H1 (cell line): Measurements from ENCODE around the gene NOXO1. TPM values are rescaled to one million over a fixed set of nuclear protein-coding genes. Genes with fewer than 3 reads are reported as not detected.
A peak's percentile ranks its signal among the peaks of the same experiment; 100 is the strongest.

ENCODE experiments used
- ATF2 ChIP-seq: IDR thresholded peaks from 2 replicates; pipeline ENCODE4 v1.6.1; 2012; ENCODE audit warnings: low read length, inconsistent platforms
- BACH1 ChIP-seq: IDR thresholded peaks from 2 replicates; pipeline ENCODE4 v1.6.1; 2012; ENCODE audit warnings: low read length, improper control_type of control experiment
- BRCA1 ChIP-seq: IDR thresholded peaks from 2 replicates; pipeline ENCODE4 v1.6.1; 2012; ENCODE audit warnings: low read depth, low read length, improper control_type of control experiment
- CHD2 ChIP-seq: IDR thresholded peaks from 2 replicates; pipeline ENCODE4 v1.6.1; 2012; ENCODE audit warnings: low read length, improper control_type of control experiment
- EP300 ChIP-seq, 2 experiments: IDR thresholded peaks; 1 replicate in 1 of 2; 2 replicates in 1 of 2; pipeline ENCODE4 v1.6.1; 2011 to 2012; ENCODE audit warnings: low read depth in 2 of 2, low read length in 2 of 2, mild to moderate bottlenecking in 2 of 2, borderline replicate concordance in 1 of 2, inconsistent platforms in 1 of 2, moderate library complexity in 1 of 2
- EZH2 ChIP-seq: fragments of 200-600 bp; sonication (generic); IDR thresholded peaks from 2 replicates; pipeline ENCODE4 v1.7.1; 2012; ENCODE audit warnings: low read depth, mild to moderate bottlenecking, moderate library complexity, low read length, inconsistent platforms; ENCODE audit not compliant: severe bottlenecking
- GABPA ChIP-seq: IDR thresholded peaks from 2 replicates; pipeline ENCODE4 v1.6.1; 2011; ENCODE audit warnings: mild to moderate bottlenecking, low read length, moderate library complexity, borderline replicate concordance; ENCODE audit not compliant: insufficient read depth
- HDAC2 ChIP-seq, 2 experiments: fragments of 300-600 bp in 1 of 2; sonication (generic) in 1 of 2; IDR thresholded peaks; 2 replicates each; pipeline ENCODE4 v1.6.1; 2011 to 2012; ENCODE audit warnings: low read depth in 2 of 2, low read length in 2 of 2, mild to moderate bottlenecking in 2 of 2, moderate library complexity in 2 of 2, borderline replicate concordance in 1 of 2, inconsistent platforms in 1 of 2
- HDAC6 ChIP-seq: IDR thresholded peaks from one replicate; pipeline ENCODE4 v1.7.1; 2012; ENCODE audit warnings: low read depth, mild to moderate bottlenecking, inconsistent platforms, low read length, moderate library complexity
- MAFK ChIP-seq: IDR thresholded peaks from 2 replicates; pipeline ENCODE4 v1.6.1; 2012; ENCODE audit warnings: low read depth, mild to moderate bottlenecking, improper control_type of control experiment, low read length
- PHF8 ChIP-seq: fragments of 200-600 bp; sonication (generic); conservative IDR thresholded peaks from 2 replicates; pipeline ENCODE4 v1.7.1; 2012; ENCODE audit warnings: low read depth, mild to moderate bottlenecking, inconsistent platforms, low read length, moderate library complexity
- RXRA ChIP-seq: IDR thresholded peaks from 2 replicates; pipeline ENCODE4 v1.6.1; 2011; ENCODE audit warnings: low read depth, mild to moderate bottlenecking, low read length, moderate library complexity; ENCODE audit not compliant: insufficient read depth
- SP1 ChIP-seq: IDR thresholded peaks from 2 replicates; pipeline ENCODE4 v1.6.1; 2011; ENCODE audit warnings: low read depth, low read length
- SP4 ChIP-seq: IDR thresholded peaks from 2 replicates; pipeline ENCODE4 v1.6.1; 2012; ENCODE audit warnings: low read length, inconsistent platforms
- SUZ12 ChIP-seq: fragments of 200-600 bp; sonication (generic); IDR thresholded peaks from 2 replicates; pipeline ENCODE4 v1.6.1; 2012; ENCODE audit warnings: mild to moderate bottlenecking, inconsistent platforms, low read length, moderate library complexity, mixed read lengths
- TAF1 ChIP-seq: IDR thresholded peaks from 2 replicates; pipeline ENCODE4 v1.6.1; 2011; ENCODE audit warnings: mild to moderate bottlenecking, low read depth, low read length
- TAF7 ChIP-seq: optimal IDR thresholded peaks from 2 replicates; pipeline ENCODE3; 2011; ENCODE audit warnings: low read depth, mild to moderate bottlenecking, inconsistent platforms, low read length, moderate library complexity, borderline replicate concordance
- YY1 ChIP-seq: IDR thresholded peaks from 2 replicates; pipeline ENCODE4 v1.6.1; 2011; ENCODE audit warnings: low read depth, mild to moderate bottlenecking, low read length
- polyA plus RNA-seq, 7 experiments: library from polyadenylated mRNA; depleted of rRNA in 3 of 7; stranded (reverse) in 5 of 7; unstranded in 2 of 7; fragments of >200 nt in 5 of 7; fragments of 200-250 nt in 2 of 7; gene quantifications; 1 replicate in 5 of 7; 2 replicates in 1 of 7; 4 replicates in 1 of 7; pipeline versions ENCODE4 v1.2.1 to v1.2.3, GENCODE V29; 2011 to 2013; ENCODE audit warnings: missing spikeins in 2 of 7, mixed read lengths in 2 of 7
- total RNA-seq: library from RNA; stranded (reverse); fragmentation: NEBNext Ultra II Directional; extraction: Animal tissue kit (Norgen Biotek cat#: 25700); gene quantifications from 2 replicates; pipeline ENCODE4 v1.2.1, GENCODE V29; 2021
- TF ChIP-seq, protein P1 (sequence below): IDR thresholded peaks from 2 replicates; pipeline ENCODE4 v1.6.1; 2012; ENCODE audit warnings: inconsistent platforms
- TF ChIP-seq, protein P2 (sequence below): IDR thresholded peaks from 2 replicates; pipeline ENCODE4 v1.6.1; 2012; ENCODE audit warnings: inconsistent platforms

Gene NOXO1
- total and polyA plus RNA-seq, 2 of the 8 experiments (the other 6 are each of a cell fraction or from before 2014, with no cell fraction given) = 1.3 to 2.5 TPM

- TF ChIP-seq EP300 (IDR thresholded peaks at IDR 0.05; ENCODE audit: borderline replicate concordance in 1 of 2, low read depth in 2 of 2, low read length in 2 of 2) = no peak
- TF ChIP-seq BACH1 = no peak
- TF ChIP-seq HDAC2 (IDR thresholded peaks at IDR 0.05; ENCODE audit: borderline replicate concordance in 1 of 2, low read depth in 2 of 2, low read length in 2 of 2) = peak in 1 of 2 experiments; percentile 57; a peak in 1 of 4 replicates
- no peak for TF ChIP-seq ATF2
- TF ChIP-seq GABPA = 0 out of 2 replicates have a peak, but pooled peaks have one; percentile 25
- TF ChIP-seq, protein P1, sequence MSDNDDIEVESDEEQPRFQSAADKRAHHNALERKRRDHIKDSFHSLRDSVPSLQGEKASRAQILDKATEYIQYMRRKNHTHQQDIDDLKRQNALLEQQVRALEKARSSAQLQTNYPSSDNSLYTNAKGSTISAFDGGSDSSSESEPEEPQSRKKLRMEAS = peak; percentile 95
- no peak for TF ChIP-seq HDAC6
- no peak for TF ChIP-seq MAFK
- TF ChIP-seq CHD2 = no peak
- TF ChIP-seq TAF1 = peak; percentile 88
- TF ChIP-seq SP4 = peak; percentile 73; the same call in 1 of the 2 replicates
- TF ChIP-seq EZH2 = no peak
- TF ChIP-seq SP1 = peak; percentile 66; the same call in 1 of the 2 replicates
- TF ChIP-seq SUZ12 = no peak
- TF ChIP-seq BRCA1 = no peak
- no peak for TF ChIP-seq RXRA
- no peak for TF ChIP-seq YY1
- TF ChIP-seq TAF7 = peak; percentile 12
- TF ChIP-seq, protein P2, sequence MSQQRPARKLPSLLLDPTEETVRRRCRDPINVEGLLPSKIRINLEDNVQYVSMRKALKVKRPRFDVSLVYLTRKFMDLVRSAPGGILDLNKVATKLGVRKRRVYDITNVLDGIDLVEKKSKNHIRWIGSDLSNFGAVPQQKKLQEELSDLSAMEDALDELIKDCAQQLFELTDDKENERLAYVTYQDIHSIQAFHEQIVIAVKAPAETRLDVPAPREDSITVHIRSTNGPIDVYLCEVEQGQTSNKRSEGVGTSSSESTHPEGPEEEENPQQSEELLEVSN = peak; percentile 92
- TF ChIP-seq PHF8 = peak; percentile 87
Measured at GRCh38 chr16:1942810-1943726, 38.2 kb downstream of the NOXO1 start, which contains the start of gene MSRB1 (continued).
